Endothelial cell of coronary artery (primary cell): Measurements from ENCODE around the gene TMEM232. TPM values are rescaled to one million over a fixed set of nuclear protein-coding genes. Genes with fewer than 3 reads are reported as not detected.

Experiments used
- total RNA-seq: library from RNA; depleted of rRNA; stranded (reverse); fragments of >200 nt; gene quantifications from 2 replicates; pipeline ENCODE4 v1.2.3, GENCODE V29; 2014

The TMEM232 gene
- total RNA-seq = 0.75 and 1.3 TPM in 2 replicates

GRCh38 chr5:110726249-110727024 is at the start of gene TMEM232:
TSS of gene TMEM232 (minus strand) at chr5:110726671. CDS start at chr5:110667352, 59,319 bp downstream.

GRCh38 chr5:110738812-110739651 is 12.6 kb upstream of the TMEM232 start, which contains the start of gene SLC25A46:
TSS of gene SLC25A46 (plus strand) at chr5:110739007. CDS start at chr5:110739120, 113 bp downstream.

Other genes with a start within 250 kb of the TMEM232 start
- 57.7 and 57.8 TPM in 2 replicates for gene SLC25A46, start 12.3 kb upstream of the TMEM232 start, total RNA-seq